HFF-Myc (cell line): ENCODE measurements around the gene GUK1.

ENCODE experiments used
- DNase-seq: peaks from one replicate; pipeline ENCODE4 v3.0.0-alpha.2; 2011; ENCODE audit warnings: low read depth; ENCODE audit errors: extremely low read depth
- H3K4me3 ChIP-seq: replicated peaks from 2 replicates; pipeline ENCODE4 v1.5.1; 2011; ENCODE audit warnings: low read depth, mild to moderate bottlenecking, control low read depth, low read length
- CTCF ChIP-seq: IDR thresholded peaks from 2 replicates; pipeline ENCODE4 v1.5.1; 2012; ENCODE audit warnings: mild to moderate bottlenecking, low read depth, low read length, control low read depth; ENCODE audit errors: missing control alignments

The GUK1 gene

GRCh38 chr1:228105270-228105995 is 34.6 kb upstream of the GUK1 start:
- no peak overlapping the region for H3K4me3 ChIP-seq
- no peak for DNase-seq
- no peak for TF ChIP-seq CTCF

- no peak overlapping the region for H3K4me3 ChIP-seq
- DNase-seq: no peak
- TF ChIP-seq CTCF: no peak
Observed at GRCh38 chr1:228105996-228106799, 33.9 kb upstream of the GUK1 start.

- DNase-seq: no peak
- no peak for TF ChIP-seq CTCF
- H3K4me3 ChIP-seq: no peak overlapping the region
Observed at GRCh38 chr1:228106800-228107054, 33.4 kb upstream of the GUK1 start.

- DNase-seq: no peak
- no peak for TF ChIP-seq CTCF
- H3K4me3 ChIP-seq: peak overlapping the region; percentile 99
Observed at GRCh38 chr1:228107636-228108035, 32.4 kb upstream of the GUK1 start.

- no peak for TF ChIP-seq CTCF
- peak overlapping the region; percentile 99 for H3K4me3 ChIP-seq
Observed at GRCh38 chr1:228108055-228108690, 31.9 kb upstream of the GUK1 start.

GRCh38 chr1:228108742-228109072 is 31.4 kb upstream of the GUK1 start:
- no peak for TF ChIP-seq CTCF
- no peak for DNase-seq
- H3K4me3 ChIP-seq: peak overlapping the region; percentile 99

More at GRCh38 chr1:228108055-228108690, 31.9 kb upstream of the GUK1 start:
- no peak for DNase-seq
